Liver (tissue), 9 donors: ENCODE data around the gene KRT85. TPM values are rescaled to one million over a fixed set of nuclear protein-coding genes. Genes with fewer than 3 reads are reported as not detected.

Source experiments
- DNase-seq: peaks from one replicate; pipeline ENCODE4 v3.0.0-alpha.2; 2017; ENCODE audit warnings: low spot score
- H3K27ac ChIP-seq, 2 donors: one replicate each; pipeline ENCODE4 v1.7.0; 2013; ENCODE audit warnings: inconsistent platforms in 2 of 2, low read length in 2 of 2, control low read depth in 1 of 2, low read depth in 1 of 2, mild to moderate bottlenecking in 1 of 2
- H3K27me3 ChIP-seq, 4 donors: one replicate each; pipeline versions ENCODE4 v1.6.1 to v1.7.0; 2013; ENCODE audit warnings: low read length in 3 of 4, inconsistent platforms in 1 of 4, mild to moderate bottlenecking in 1 of 4, moderate library complexity in 1 of 4; ENCODE audit not compliant: control insufficient read depth in 4 of 4, insufficient read depth in 4 of 4
- H3K36me3 ChIP-seq, 4 donors: one replicate each; pipeline versions ENCODE4 v1.6.1 to v1.7.0; 2013; ENCODE audit warnings: low read length in 3 of 4, mild to moderate bottlenecking in 3 of 4, low read depth in 1 of 4, moderate library complexity in 1 of 4; ENCODE audit not compliant: control insufficient read depth in 4 of 4, insufficient read depth in 3 of 4
- H3K4me1 ChIP-seq, 4 donors: one replicate each; pipeline versions ENCODE4 v1.6.1 to v1.7.0; 2013; ENCODE audit warnings: low read length in 3 of 4, mild to moderate bottlenecking in 3 of 4, moderate library complexity in 1 of 4; ENCODE audit not compliant: control insufficient read depth in 4 of 4, insufficient read depth in 4 of 4
- H3K4me3 ChIP-seq, 3 donors: one replicate each; pipeline versions ENCODE4 v1.6.1 to v1.7.0; 2013; ENCODE audit warnings: low read length in 3 of 3, control low read depth in 1 of 3, low read depth in 1 of 3, mild to moderate bottlenecking in 1 of 3
- H3K9ac ChIP-seq, 2 donors: one replicate each; pipeline ENCODE4 v1.7.0; 2013; ENCODE audit warnings: low read length in 2 of 2, mild to moderate bottlenecking in 2 of 2, moderate library complexity in 2 of 2, control low read depth in 1 of 2, low read depth in 1 of 2
- H3K9me3 ChIP-seq, 4 donors: one replicate each; pipeline versions ENCODE4 v1.6.1 to v1.7.0; 2013; ENCODE audit warnings: low read length in 3 of 4; ENCODE audit not compliant: control insufficient read depth in 4 of 4
- ATF3 ChIP-seq: IDR thresholded peaks from 2 replicates; pipeline ENCODE4 v1.6.1; 2016; ENCODE audit warnings: antibody characterized with exemption
- FOXA1 ChIP-seq: IDR thresholded peaks from 2 replicates; pipeline ENCODE4 v1.6.1; 2016; ENCODE audit warnings: antibody characterized with exemption
- FOXA2 ChIP-seq: IDR thresholded peaks from 2 replicates; pipeline ENCODE4 v1.6.1; 2016; ENCODE audit warnings: antibody characterized with exemption
- GABPA ChIP-seq, 2 donors: IDR thresholded peaks in 1 of 2; conservative IDR thresholded peaks in 1 of 2; 2 replicates each; pipeline ENCODE4 v1.6.1; 2016; ENCODE audit warnings: antibody characterized with exemption in 2 of 2, mild to moderate bottlenecking in 1 of 2, moderate library complexity in 1 of 2
- HNF4A ChIP-seq, 2 donors: conservative IDR thresholded peaks; 2 replicates each; pipeline ENCODE4 v1.6.1; 2016; ENCODE audit warnings: antibody characterized with exemption in 2 of 2, mild to moderate bottlenecking in 2 of 2
- HNF4G ChIP-seq: IDR thresholded peaks from 2 replicates; pipeline ENCODE4 v1.6.1; 2016; ENCODE audit warnings: antibody characterized with exemption
- JUND ChIP-seq, 2 donors: IDR thresholded peaks; 2 replicates each; pipeline ENCODE4 v1.6.1; 2016; ENCODE audit warnings: antibody characterized with exemption in 2 of 2
- NR2F2 ChIP-seq: IDR thresholded peaks from 2 replicates; pipeline ENCODE4 v1.6.1; 2016; ENCODE audit warnings: antibody characterized with exemption
- RAD21 ChIP-seq, 2 donors: IDR thresholded peaks; 2 replicates each; pipeline ENCODE4 v1.6.1; 2016; ENCODE audit warnings: antibody characterized with exemption in 2 of 2, mild to moderate bottlenecking in 2 of 2
- REST ChIP-seq: IDR thresholded peaks from 2 replicates; pipeline ENCODE4 v1.6.1; 2016; ENCODE audit warnings: antibody characterized with exemption, mild to moderate bottlenecking
- TAF1 ChIP-seq: conservative IDR thresholded peaks from 2 replicates; pipeline ENCODE4 v1.6.1; 2016; ENCODE audit warnings: antibody characterized with exemption, mild to moderate bottlenecking
- YY1 ChIP-seq: IDR thresholded peaks from 2 replicates; pipeline ENCODE4 v1.6.1; 2016; ENCODE audit warnings: antibody characterized with exemption, mild to moderate bottlenecking
- ZBTB33 ChIP-seq: IDR thresholded peaks from 2 replicates; pipeline ENCODE4 v1.6.1; 2016; ENCODE audit warnings: antibody characterized with exemption
- WGBS: extraction: QIAGEN DNeasy Blood & Tissue Kit; methylation state at CpG from one replicate; pipeline ENCODE4 v1.1.7; 2013; 5-methylcytosine and 5-hydroxymethylcytosine counted together
- polyA plus RNA-seq, 2 donors: library from polyadenylated mRNA; stranded (reverse) in 1 of 2; unstranded in 1 of 2; fragments of 200-250 nt in 1 of 2; fragments of >200 nt in 1 of 2; fragmentation: Nextera tagmentation in 1 of 2; extraction: Ambion mirVana in 1 of 2; gene quantifications; one replicate each; pipeline versions ENCODE4 v1.2.1 to v1.2.3, GENCODE V29; 2013 to 2015
- total RNA-seq, 2 donors: library from RNA; depleted of rRNA; stranded (reverse); fragments of >200 nt; gene quantifications; one replicate each; pipeline ENCODE4 v1.2.3, GENCODE V29; 2014
- TF ChIP-seq, protein P1 (sequence below): fragments of 150-350 bp; IDR thresholded peaks from 2 replicates; pipeline ENCODE4 v1.5.1; 2017; ENCODE audit warnings: improper control_type of control experiment, low read depth, low read length; ENCODE audit not compliant: missing input control
- donor health status: healthy.
- donor health status: healthy.
- donor health status: healthy.
- donor health status: healthy.
- donor health status: healthy.

The KRT85 gene
- total and polyA plus RNA-seq, 4 donors, result not detected

DNA sequence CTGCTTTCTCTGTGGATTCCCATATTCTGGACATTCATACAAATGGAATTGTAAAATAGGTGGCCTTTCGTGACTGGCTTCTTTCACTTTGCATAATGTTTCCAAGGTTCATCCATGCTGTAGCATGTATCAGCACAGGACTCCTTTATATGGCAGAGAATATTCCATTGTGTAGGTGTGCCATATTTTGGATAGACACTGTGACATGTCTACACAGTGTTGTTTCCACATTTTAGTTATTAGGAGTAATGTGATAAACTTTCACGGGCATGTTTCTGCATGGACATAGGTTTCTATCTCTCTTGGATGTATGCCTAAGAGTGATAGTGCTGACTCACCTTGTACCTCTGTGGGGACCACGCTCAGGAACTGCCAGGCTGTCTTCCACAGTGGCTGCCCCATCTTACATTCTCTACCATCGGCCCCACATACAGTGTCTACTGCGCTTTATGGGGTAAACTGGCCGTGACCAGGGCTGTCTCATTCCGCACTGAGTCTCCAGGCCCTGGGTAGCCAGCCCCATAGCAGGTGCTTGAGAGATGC lies 25.3 kb upstream of the KRT85 start:
- WGBS, result 91% methylated on average over 7 of the region's 7 CpGs

GRCh38 chr12:52391618-52392002 lies 24.3 kb upstream of the KRT85 start:
- Histone ChIP-seq H3K9ac (no peak overlapping the region), H3K27ac (no peak overlapping the region), H3K27me3 (peaks cover 0 to 2% (median 0%) of the 10 kb centered on the region in 4 donors), H3K36me3 (no peaks in the 10 kb centered on the region), H3K9me3 (no peaks in the 10 kb centered on the region), H3K4me3 (no peak overlapping the region), H3K4me1 (no peaks in the 10 kb centered on the region)
- WGBS, result 66% methylated on average over 4 of the region's 4 CpGs
- DNase-seq, result no peak
- TF ChIP-seq ATF3, result no peak
- no peak for TF ChIP-seq REST
- TF ChIP-seq RAD21 (IDR thresholded peaks at IDR 0.05), result no peak
- TF ChIP-seq, protein P1, sequence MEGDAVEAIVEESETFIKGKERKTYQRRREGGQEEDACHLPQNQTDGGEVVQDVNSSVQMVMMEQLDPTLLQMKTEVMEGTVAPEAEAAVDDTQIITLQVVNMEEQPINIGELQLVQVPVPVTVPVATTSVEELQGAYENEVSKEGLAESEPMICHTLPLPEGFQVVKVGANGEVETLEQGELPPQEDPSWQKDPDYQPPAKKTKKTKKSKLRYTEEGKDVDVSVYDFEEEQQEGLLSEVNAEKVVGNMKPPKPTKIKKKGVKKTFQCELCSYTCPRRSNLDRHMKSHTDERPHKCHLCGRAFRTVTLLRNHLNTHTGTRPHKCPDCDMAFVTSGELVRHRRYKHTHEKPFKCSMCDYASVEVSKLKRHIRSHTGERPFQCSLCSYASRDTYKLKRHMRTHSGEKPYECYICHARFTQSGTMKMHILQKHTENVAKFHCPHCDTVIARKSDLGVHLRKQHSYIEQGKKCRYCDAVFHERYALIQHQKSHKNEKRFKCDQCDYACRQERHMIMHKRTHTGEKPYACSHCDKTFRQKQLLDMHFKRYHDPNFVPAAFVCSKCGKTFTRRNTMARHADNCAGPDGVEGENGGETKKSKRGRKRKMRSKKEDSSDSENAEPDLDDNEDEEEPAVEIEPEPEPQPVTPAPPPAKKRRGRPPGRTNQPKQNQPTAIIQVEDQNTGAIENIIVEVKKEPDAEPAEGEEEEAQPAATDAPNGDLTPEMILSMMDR, result no peak
- no peak for TF ChIP-seq JUND (IDR thresholded peaks at IDR 0.05)
- no peak for TF ChIP-seq TAF1
- no peak for TF ChIP-seq FOXA1
- TF ChIP-seq NR2F2, result no peak

More for the DNA sequence above, 25.3 kb upstream of the KRT85 start:
- Histone ChIP-seq H3K9me3 (no peaks in the 10 kb centered on the region), H3K4me1 (no peaks in the 10 kb centered on the region), H3K36me3 (no peaks in the 10 kb centered on the region), H3K4me3 (no peak overlapping the region), H3K27ac (no peak overlapping the region), H3K27me3 (peaks cover 0 to 2% (median 0%) of the 10 kb centered on the region in 4 donors), H3K9ac (no peak overlapping the region)
- TF ChIP-seq FOXA2, result no peak
- no peak for TF ChIP-seq REST
- TF ChIP-seq NR2F2, result no peak
- no peak for TF ChIP-seq HNF4A (conservative IDR thresholded peaks at IDR 0.05)
- TF ChIP-seq ZBTB33, result no peak
- no peak for TF ChIP-seq ATF3
- TF ChIP-seq TAF1, result no peak
- no peak for TF ChIP-seq GABPA (IDR thresholded peaks at IDR 0.05 in 1 of 2, conservative IDR thresholded peaks at IDR 0.05 in 1 of 2)
- no peak for TF ChIP-seq HNF4G
- no peak for TF ChIP-seq FOXA1
- TF ChIP-seq YY1, result no peak
- DNase-seq, result no peak
